Measurements from ENCODE around the gene ELF5. TPM values are rescaled to one million over a fixed set of nuclear protein-coding genes. Genes with fewer than 3 reads are reported as not detected.

Gene ELF5
- total and polyA plus RNA-seq, 2 of the 13 experiments (the other 11 are each of a cell fraction or from before 2014, with no cell fraction given), result 0.51 to 2.6 TPM

DNA sequence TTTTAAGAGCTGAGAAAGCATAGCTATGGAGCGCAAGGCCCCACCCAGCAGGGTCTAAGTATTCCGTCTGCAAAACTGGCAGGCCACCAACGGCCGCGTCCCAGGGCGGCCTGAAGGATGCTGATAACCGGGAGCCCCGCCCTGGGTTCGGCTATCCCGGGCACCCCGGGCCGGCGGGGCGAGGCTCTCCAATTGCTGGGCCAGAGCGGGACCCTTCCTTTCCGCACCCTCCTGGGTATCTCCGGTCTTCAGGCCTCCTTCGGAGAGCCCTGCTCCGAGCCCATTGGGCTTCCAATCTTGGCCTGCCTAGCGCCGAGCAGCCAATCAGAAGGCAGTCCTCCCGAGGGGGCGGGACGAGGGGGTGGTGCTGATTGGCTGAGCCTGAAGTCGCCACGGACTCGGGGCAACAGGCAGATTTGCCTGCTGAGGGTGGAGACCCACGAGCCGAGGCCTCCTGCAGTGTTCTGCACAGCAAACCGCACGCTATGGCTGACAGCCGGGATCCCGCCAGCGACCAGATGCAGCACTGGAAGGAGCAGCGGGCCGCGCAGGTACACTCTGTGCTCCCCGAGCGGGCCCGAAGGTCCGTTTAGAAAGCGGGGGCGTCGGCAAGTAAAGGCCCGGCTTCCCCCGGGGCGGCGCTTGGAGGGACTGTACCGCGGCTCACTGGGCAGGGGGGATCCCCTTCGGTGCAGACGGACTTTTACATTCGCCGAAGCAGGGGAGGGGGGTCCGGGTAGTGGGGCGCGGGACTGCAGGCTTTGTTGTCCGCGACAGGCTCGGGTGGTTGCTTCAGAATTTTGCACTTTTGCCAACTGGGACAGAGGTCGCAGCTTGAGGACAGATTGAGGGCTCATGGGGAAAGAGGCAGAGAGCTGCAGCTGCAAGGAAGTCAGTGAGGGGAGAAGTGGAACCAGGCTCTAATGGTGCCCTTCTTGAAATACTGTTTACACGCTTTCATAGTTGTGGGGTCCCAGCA lies 74.8 kb downstream of the ELF5 start, which contains the start of gene CAT (continued):
- TF ChIP-seq BHLHE40 (IDR thresholded peaks at IDR 0.05; ENCODE audit: low read length) (no peak), TBL1XR1 (IDR thresholded peaks at IDR 0.05; ENCODE audit: borderline replicate concordance, low read length, partially characterized antibody) (no peak), CEBPG (CRISPR knock-in tag; IDR thresholded peaks at IDR 0.05) (peak; percentile 29; the same call in 1 of the 2 replicates), MTF2 (CRISPR knock-in tag; IDR thresholded peaks at IDR 0.05; ENCODE audit: borderline replicate concordance) (0 out of 2 replicates have a peak, but pooled peaks have one; percentile 45), ETV6 (CRISPR knock-in tag; conservative IDR thresholded peaks at IDR 0.05) (no peak), ZMYM2 (CRISPR knock-in tag; IDR thresholded peaks at IDR 0.05) (no peak), ZNF782 (CRISPR knock-in tag; IDR thresholded peaks at IDR 0.05; ENCODE audit: borderline replicate concordance) (0 out of 2 replicates have a peak, but pooled peaks have one; percentile 47), MED13 (CRISPR knock-in tag; IDR thresholded peaks at IDR 0.05) (no peak), TAF15 (IDR thresholded peaks at IDR 0.05; ENCODE audit: low read depth, low read length, poor library complexity, severe bottlenecking) (no peak), ATF7-NPFF (CRISPR knock-in tag; IDR thresholded peaks at IDR 0.05; ENCODE audit: low read depth) (0 out of 2 replicates have a peak, but pooled peaks have one; percentile 44), MAF1 (CRISPR knock-in tag; IDR thresholded peaks at IDR 0.05; ENCODE audit: borderline replicate concordance) (no peak), HOXA5 (CRISPR knock-in tag; IDR thresholded peaks at IDR 0.05) (no peak; the same call in 1 of the 2 replicates), RBM39 (IDR thresholded peaks at IDR 0.05; ENCODE audit: low read depth, low read length, poor library complexity, severe bottlenecking) (peak; percentile 79), HDAC1 (CRISPR knock-in tag; IDR thresholded peaks at IDR 0.05) (peak; percentile 88), MEIS1 (CRISPR knock-in tag; IDR thresholded peaks at IDR 0.05; ENCODE audit: borderline replicate concordance) (peak; percentile 73; the same call in 1 of the 2 replicates), SIN3B (IDR thresholded peaks at IDR 0.05; ENCODE audit: low read length) (no peak)
- TF ChIP-seq, protein P1, sequence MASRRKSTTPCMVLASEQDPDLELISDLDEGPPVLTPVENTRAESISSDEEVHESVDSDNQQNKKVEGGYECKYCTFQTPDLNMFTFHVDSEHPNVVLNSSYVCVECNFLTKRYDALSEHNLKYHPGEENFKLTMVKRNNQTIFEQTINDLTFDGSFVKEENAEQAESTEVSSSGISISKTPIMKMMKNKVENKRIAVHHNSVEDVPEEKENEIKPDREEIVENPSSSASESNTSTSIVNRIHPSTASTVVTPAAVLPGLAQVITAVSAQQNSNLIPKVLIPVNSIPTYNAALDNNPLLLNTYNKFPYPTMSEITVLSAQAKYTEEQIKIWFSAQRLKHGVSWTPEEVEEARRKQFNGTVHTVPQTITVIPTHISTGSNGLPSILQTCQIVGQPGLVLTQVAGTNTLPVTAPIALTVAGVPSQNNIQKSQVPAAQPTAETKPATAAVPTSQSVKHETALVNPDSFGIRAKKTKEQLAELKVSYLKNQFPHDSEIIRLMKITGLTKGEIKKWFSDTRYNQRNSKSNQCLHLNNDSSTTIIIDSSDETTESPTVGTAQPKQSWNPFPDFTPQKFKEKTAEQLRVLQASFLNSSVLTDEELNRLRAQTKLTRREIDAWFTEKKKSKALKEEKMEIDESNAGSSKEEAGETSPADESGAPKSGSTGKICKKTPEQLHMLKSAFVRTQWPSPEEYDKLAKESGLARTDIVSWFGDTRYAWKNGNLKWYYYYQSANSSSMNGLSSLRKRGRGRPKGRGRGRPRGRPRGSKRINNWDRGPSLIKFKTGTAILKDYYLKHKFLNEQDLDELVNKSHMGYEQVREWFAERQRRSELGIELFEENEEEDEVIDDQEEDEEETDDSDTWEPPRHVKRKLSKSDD (CRISPR knock-in tag; IDR thresholded peaks at IDR 0.05; ENCODE audit: low read depth), result no peak
- TF ChIP-seq, protein P2, sequence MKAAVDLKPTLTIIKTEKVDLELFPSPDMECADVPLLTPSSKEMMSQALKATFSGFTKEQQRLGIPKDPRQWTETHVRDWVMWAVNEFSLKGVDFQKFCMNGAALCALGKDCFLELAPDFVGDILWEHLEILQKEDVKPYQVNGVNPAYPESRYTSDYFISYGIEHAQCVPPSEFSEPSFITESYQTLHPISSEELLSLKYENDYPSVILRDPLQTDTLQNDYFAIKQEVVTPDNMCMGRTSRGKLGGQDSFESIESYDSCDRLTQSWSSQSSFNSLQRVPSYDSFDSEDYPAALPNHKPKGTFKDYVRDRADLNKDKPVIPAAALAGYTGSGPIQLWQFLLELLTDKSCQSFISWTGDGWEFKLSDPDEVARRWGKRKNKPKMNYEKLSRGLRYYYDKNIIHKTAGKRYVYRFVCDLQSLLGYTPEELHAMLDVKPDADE (CRISPR knock-in tag; IDR thresholded peaks at IDR 0.05), result 0 out of 2 replicates have a peak, but pooled peaks have one; percentile 15
- TF ChIP-seq, protein P3, sequence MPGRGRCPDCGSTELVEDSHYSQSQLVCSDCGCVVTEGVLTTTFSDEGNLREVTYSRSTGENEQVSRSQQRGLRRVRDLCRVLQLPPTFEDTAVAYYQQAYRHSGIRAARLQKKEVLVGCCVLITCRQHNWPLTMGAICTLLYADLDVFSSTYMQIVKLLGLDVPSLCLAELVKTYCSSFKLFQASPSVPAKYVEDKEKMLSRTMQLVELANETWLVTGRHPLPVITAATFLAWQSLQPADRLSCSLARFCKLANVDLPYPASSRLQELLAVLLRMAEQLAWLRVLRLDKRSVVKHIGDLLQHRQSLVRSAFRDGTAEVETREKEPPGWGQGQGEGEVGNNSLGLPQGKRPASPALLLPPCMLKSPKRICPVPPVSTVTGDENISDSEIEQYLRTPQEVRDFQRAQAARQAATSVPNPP (CRISPR knock-in tag; IDR thresholded peaks at IDR 0.05), result 0 out of 2 replicates have a peak, but pooled peaks have one; percentile 43
- TF ChIP-seq, protein P4, sequence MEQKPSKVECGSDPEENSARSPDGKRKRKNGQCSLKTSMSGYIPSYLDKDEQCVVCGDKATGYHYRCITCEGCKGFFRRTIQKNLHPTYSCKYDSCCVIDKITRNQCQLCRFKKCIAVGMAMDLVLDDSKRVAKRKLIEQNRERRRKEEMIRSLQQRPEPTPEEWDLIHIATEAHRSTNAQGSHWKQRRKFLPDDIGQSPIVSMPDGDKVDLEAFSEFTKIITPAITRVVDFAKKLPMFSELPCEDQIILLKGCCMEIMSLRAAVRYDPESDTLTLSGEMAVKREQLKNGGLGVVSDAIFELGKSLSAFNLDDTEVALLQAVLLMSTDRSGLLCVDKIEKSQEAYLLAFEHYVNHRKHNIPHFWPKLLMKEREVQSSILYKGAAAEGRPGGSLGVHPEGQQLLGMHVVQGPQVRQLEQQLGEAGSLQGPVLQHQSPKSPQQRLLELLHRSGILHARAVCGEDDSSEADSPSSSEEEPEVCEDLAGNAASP (CRISPR knock-in tag; IDR thresholded peaks at IDR 0.05; ENCODE audit: borderline replicate concordance), result no peak
- TF ChIP-seq, protein P5, sequence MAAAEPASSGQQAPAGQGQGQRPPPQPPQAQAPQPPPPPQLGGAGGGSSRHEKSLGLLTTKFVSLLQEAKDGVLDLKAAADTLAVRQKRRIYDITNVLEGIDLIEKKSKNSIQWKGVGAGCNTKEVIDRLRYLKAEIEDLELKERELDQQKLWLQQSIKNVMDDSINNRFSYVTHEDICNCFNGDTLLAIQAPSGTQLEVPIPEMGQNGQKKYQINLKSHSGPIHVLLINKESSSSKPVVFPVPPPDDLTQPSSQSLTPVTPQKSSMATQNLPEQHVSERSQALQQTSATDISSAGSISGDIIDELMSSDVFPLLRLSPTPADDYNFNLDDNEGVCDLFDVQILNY (CRISPR knock-in tag; conservative IDR thresholded peaks at IDR 0.05), result no peak

Measured in HepG2 (cell line).